ENCODE measurements around the gene DOCK4.

Gene DOCK4

DNA sequence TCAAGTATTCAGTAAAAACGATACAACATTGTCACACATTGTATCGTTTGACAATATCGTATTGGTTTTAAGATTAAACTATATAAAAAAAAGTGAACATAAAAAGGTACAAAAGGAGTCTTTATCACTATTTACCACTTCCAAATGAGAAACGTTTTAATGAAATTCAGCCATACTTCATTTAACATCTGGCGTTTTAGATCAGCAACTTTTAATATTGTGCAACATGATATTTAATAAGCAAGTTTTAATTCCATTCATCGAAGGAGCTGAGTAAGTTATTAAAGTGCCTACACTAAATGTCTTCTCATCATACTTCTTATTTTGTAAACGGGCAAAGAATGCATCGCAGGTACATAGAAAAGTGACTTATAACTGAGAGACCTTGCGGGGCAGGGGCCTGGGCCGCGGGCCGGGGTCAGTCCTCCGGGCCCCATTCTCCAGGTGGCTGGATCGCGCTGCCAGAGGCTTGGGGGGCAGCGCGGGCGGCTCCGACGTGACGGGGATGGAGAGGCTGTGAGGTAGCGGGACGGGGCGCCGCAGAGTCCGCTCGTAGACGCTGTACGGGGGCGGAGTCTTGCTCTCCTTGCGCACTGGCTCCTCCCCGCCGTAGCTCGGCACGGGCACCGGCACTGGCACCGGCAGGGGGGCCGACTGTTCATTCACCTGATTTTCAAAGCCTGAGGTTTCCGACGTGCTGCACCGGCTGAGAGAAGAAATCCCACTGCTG, 478.1 kb downstream of the DOCK4 start:
- H3K4me3 ChIP-seq (ENCODE audit: low read depth, low read length) = no peak overlapping the region
- TF ChIP-seq, protein P1, sequence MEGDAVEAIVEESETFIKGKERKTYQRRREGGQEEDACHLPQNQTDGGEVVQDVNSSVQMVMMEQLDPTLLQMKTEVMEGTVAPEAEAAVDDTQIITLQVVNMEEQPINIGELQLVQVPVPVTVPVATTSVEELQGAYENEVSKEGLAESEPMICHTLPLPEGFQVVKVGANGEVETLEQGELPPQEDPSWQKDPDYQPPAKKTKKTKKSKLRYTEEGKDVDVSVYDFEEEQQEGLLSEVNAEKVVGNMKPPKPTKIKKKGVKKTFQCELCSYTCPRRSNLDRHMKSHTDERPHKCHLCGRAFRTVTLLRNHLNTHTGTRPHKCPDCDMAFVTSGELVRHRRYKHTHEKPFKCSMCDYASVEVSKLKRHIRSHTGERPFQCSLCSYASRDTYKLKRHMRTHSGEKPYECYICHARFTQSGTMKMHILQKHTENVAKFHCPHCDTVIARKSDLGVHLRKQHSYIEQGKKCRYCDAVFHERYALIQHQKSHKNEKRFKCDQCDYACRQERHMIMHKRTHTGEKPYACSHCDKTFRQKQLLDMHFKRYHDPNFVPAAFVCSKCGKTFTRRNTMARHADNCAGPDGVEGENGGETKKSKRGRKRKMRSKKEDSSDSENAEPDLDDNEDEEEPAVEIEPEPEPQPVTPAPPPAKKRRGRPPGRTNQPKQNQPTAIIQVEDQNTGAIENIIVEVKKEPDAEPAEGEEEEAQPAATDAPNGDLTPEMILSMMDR (conservative IDR thresholded peaks at IDR 0.05; ENCODE audit: low read depth, low read length) = no peak
- no peak for DNase-seq (ENCODE audit: low read depth)

DNA sequence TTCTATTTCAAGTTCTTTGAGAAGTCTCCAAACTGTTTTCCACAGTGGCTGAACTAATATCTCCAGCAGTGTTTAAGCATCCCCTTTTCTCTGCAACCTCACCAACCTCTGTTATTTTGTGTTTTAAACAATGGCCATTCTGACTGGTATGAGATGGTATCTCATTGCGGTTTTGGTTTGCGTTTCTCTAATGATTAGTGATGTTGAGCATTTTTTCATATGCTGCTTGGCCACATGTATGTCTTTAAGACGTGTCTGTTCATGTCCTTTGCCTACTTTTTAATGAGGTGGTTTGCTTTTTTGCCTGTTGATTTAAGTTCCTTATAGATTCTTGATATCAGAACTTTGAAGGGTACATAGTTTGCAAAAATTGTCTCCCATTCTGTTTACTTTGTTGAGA, 487.3 kb downstream of the DOCK4 start:
- DNase-seq (ENCODE audit: low read depth) = no peak
- TF ChIP-seq, protein P1 (conservative IDR thresholded peaks at IDR 0.05; ENCODE audit: low read depth, low read length) = no peak
- H3K4me3 ChIP-seq (ENCODE audit: low read depth, low read length) = no peak overlapping the region

DNA sequence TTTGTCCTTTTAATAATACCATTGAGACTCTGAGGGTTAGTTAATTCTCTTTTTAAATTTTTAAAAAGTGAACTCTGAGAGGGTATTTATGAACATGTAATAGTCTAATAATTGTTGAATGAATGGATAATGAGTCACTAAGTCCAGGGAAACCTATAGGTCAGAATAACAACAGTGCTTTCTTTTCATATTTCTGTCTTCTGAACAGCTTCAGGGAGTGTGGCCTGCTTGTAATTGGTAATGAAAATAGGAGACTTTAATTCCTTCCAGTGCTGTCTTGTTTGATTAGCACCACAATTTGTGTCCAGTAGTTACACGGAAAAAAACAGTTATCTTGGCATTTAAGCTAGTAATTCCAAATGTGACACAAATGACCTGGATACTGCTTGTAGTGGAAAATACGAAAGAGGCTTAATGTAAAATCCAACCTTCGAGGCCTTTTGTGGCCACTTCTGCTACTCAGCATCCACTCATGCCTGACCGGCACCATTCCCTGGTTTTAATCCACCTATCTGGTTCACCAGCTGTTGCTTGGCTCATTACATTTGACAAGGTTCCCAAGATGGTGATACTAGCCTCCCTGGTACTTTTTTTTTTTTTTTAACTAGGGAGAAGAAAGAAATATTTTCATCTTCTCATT, 494.7 kb downstream of the DOCK4 start:
- TF ChIP-seq, protein P1 (conservative IDR thresholded peaks at IDR 0.05; ENCODE audit: low read depth, low read length) = no peak
- no peak overlapping the region for H3K4me3 ChIP-seq (ENCODE audit: low read depth, low read length)
- peak; percentile 46 for DNase-seq (ENCODE audit: low read depth)

DNA sequence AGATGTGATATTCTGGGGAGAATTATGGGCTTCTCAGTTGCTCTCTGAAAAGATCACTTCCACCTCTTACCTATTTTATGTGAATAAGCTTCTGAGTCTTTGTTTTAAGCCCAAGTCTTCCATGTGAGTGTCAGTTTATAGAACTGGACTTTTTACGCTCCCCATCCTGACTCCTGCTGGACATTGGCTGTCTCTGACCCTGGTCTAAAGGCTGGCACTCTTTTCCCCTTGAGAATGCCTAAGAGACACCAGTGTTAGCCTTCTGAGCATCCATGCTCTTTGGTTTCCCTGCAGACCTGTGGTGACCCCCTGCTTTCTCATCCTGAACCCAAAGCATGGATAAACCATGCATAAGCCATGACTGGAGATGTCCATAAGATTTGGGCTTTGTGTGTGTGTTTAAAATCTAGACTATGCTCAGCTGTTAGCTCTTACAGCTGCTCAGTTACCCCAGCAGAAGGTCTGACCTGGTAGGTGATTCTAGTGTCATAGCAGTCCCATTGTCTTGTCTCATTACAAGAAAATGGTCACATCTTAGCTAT, 495.3 kb downstream of the DOCK4 start:
- no peak overlapping the region for H3K4me3 ChIP-seq (ENCODE audit: low read depth, low read length)
- TF ChIP-seq, protein P1 (conservative IDR thresholded peaks at IDR 0.05; ENCODE audit: low read depth, low read length) = no peak
- DNase-seq (ENCODE audit: low read depth) = no peak

DNA sequence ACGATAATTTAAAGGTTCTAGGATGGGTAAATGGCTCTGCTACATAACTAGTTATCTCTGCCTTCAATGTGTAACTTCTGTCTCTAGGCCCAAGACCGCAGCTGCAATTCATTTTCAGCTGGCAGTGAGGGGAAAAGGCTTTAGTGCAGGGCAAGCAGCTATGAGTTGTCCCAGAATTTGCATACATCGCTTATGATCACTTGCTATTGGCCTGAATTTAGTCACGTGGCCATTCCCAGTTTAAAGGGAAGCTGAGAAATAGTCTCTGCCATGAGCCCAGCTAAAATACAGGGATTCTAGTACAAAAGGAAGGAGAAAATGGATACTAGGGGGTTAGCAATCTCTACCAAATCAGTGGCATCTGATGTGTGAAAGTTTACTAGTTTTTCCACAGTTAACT, 498.1 kb downstream of the DOCK4 start:
- TF ChIP-seq, protein P1 (conservative IDR thresholded peaks at IDR 0.05; ENCODE audit: low read depth, low read length) = no peak
- H3K4me3 ChIP-seq (ENCODE audit: low read depth, low read length) = no peak overlapping the region
- DNase-seq (ENCODE audit: low read depth) = no peak

DNA sequence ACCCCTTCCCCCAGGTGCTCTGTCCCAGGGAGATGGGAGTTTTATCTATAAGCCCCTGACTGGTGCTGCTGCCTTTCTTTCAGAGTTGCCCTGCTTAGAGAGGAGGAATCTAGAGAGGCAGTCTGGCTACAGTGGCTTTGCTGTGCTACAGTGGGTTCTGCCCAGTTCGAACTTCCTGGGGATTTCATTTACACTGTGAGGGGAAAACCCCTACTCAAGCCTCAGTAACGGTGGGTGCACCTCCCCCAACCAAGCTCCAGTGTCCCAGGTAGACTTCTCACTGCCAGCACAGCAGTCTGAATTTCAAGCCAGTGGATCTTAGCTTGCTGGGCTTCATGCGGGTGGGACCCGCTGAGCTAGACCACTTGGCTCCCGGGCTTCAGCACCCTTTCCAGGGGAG, 500.4 kb downstream of the DOCK4 start:
- H3K4me3 ChIP-seq (ENCODE audit: low read depth, low read length) = no peak overlapping the region
- TF ChIP-seq, protein P1 (conservative IDR thresholded peaks at IDR 0.05; ENCODE audit: low read depth, low read length) = no peak
- no peak for DNase-seq (ENCODE audit: low read depth)
